Occipital lobe (tissue), 2 donors: ENCODE measurements around the gene CABLES2. TPM values are rescaled to one million over a fixed set of nuclear protein-coding genes. Genes with fewer than 3 reads are reported as not detected.

Source experiments
- DNase-seq: peaks from one replicate; lab custom pipeline; 2025; lab: John Stamatoyannopoulos, UW
- total RNA-seq: library from RNA; depleted of rRNA; stranded (reverse); fragments of >200 nt; gene quantifications from one replicate; pipeline ENCODE4 v1.2.3, GENCODE V29; 2014

CABLES2 gene
- total RNA-seq, 1 donor from 2014 or later, result 2.3 TPM

- no peak for DNase-seq
Measured at GRCh38 chr20:62361799-62362589, 45.1 kb downstream of the CABLES2 start.

DNA sequence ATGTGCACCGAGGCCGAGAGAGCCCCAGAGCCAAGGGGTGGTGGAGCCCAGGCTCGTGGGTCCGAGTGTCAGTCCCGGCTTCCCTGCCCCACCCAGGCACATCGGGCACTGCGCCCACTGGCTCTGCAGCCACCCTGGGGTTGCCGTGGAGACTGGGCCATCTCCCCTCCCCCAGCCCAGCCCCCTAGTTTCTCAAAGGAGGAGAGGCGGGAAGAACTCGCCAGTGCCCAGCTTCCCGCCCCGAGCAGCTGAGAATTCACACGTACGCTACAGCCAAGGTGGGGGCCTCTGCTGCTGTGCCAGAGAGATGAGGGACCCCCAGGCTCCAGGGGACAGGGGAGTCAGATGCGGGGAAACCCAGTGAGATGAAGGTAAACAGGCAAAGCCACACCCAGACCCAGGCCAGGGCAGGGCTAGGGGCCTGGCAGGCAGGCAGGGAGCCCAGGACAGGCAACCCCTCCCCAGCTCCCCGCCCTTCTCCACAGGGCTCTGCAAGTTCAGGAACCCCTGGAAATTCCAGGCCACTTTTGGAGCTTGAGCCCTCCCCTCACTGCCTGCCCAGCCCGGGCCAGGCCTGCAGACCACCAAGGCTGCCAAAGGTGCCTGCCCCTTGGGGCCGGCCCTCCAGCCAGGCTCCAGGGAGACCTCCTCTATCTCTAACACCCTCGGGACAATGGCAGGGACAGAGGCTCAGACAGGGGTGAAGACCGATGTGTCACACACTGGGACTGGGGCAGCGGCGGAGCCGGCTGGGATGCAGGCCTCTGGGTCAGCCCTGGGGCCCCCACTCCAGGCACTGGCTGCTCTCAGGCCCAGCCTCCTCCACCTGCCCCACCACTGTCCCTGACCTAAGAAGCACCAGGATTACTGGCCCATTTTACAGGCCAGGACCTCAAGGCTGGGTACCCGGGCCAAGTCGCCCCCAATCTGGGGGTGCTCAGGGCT is 46.0 kb downstream of the CABLES2 start:
- DNase-seq, result no peak

- DNase-seq, result no peak
Measured at GRCh38 chr20:62359491-62360121, 47.5 kb downstream of the CABLES2 start.

DNA sequence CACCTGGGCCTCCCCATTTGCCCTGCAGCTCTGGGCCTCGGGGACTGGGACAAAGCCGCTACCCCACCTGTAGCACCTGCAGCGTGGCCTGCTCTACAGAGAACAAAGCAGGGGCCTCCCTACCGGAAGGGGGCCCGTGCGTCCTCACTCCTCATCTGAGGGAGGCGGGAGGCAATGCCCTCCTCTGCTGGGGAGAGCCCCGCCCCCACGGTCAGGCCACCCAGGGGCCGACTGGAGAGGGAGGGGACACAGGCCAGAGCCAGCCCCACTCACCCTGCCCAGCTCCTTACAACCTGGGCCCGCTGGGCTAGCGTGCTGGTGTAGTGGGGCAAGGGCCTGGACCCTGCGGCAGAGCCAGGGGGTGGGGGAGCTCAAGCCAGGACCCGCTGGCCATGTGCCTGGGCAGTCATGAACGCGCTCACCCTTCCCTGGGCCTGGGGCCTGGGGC is 48.0 kb downstream of the CABLES2 start:
- DNase-seq, result no peak

GRCh38 chr20:62358171-62359042 is 48.7 kb downstream of the CABLES2 start:
- DNase-seq, result no peak

- DNase-seq, result no peak
Measured at GRCh38 chr20:62357681-62358080, 49.4 kb downstream of the CABLES2 start.

GRCh38 chr20:62357187-62357667 is 49.9 kb downstream of the CABLES2 start:
- no peak for DNase-seq

- DNase-seq, result peak; percentile 36
Measured at GRCh38 chr20:62356589-62357186, 50.4 kb downstream of the CABLES2 start.

- DNase-seq, result no peak
Measured at GRCh38 chr20:62355878-62356588, 51.1 kb downstream of the CABLES2 start.

- DNase-seq, result peak; percentile 21
Measured at GRCh38 chr20:62355516-62355877, 51.6 kb downstream of the CABLES2 start.

DNA sequence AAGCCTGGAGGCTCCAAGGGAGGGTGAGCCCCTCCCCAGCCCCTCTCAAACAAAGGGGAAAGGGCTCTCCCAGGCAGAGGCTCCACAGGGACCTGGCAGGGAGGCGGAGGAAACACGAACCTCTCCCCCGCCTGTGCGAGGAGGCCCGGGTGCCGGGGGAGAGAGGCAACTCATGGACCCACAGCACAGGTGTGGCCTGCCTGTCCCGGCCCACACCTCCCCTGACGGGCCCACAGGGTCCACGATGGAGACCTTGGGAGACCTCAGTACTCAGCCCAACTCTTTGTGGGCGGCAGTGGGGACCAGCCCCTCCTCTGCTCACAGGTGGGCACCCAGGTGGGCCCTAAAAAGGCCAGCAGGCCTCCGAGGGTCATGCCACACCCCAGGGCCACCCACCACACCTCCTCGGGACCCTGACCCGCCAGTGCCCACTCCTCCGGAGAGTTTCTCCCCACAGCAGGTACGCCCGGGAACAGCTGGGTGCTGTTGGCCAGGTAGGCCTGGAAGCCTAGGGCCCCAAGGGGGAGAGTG is 52.2 kb downstream of the CABLES2 start:
- DNase-seq, result no peak

DNA sequence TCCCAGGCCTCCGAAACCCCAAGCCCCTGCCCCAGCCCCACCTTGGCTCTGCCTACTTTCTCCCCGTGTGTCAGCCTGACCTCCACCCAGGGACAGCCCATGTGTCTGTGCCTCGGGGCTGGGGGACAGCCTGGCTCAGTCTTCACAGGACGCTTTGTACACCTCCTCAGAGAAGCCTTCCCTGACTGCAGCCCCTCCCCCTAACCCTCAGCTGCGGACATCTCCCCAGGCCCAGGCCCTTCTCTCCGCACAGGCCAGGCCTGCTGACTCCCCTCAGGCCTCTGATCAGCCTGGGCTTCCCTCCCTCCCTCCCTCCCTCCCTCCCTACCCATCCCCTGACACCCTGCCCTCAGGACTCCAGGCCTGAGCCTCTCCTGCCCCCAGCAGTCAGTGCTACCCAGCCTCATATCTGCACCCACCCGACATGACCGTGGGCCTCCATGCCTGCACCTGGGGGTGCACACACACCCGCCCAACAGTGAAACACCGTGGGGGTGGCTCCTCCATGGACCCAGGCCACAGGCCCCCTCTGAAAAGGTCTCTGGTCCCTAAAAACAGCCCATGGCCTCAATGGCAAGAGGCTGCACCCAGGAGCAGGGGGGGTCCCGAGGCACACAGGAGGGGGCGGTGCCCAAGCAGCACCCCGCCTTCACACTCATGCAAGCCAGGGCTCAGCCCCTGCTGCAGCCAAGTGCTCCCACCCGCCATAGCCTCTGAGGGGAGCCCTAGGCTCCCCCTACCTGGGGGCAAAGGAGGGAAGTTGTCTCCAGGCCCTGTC is 52.9 kb downstream of the CABLES2 start:
- no peak for DNase-seq

- no peak for DNase-seq
Measured at GRCh38 chr20:62353289-62354030, 53.6 kb downstream of the CABLES2 start.

- DNase-seq, result peak; percentile 57
Measured at GRCh38 chr20:62352402-62353288, 54.4 kb downstream of the CABLES2 start.

- DNase-seq, result no peak
Measured at GRCh38 chr20:62351469-62352401, 55.4 kb downstream of the CABLES2 start.
